Gastrocnemius medialis (tissue), 4 donors: ENCODE measurements around the gene KCNK18. TPM values are rescaled to one million over a fixed set of nuclear protein-coding genes. Genes with fewer than 3 reads are reported as not detected.

Source experiments
- ATAC-seq, 2 donors: fragments of 150-250 bp; one replicate each; pipeline ENCODE4 v1.9.1; 2016
- DNase-seq, 2 donors: peaks; one replicate each; pipeline ENCODE4 v3.0.0-alpha.2; 2019
- H3K27ac ChIP-seq, 4 donors: fragments of 200-600 bp; sonication (generic); 1 replicate in 1 of 4; 2 replicates in 3 of 4; pipeline ENCODE4 v1.5.1; 2016 to 2018; ENCODE audit warnings: mild to moderate bottlenecking in 2 of 4, moderate library complexity in 1 of 4
- H3K27me3 ChIP-seq, 3 donors: fragments of 200-600 bp; sonication (generic) in 2 of 3; 1 replicate in 1 of 3; 2 replicates in 2 of 3; pipeline versions ENCODE4 v1.5.1 to v1.6.0; 2016 to 2019; ENCODE audit warnings: mild to moderate bottlenecking in 1 of 3, moderate library complexity in 1 of 3
- H3K36me3 ChIP-seq, 2 donors: fragments of 200-600 bp; sonication (generic) in 1 of 2; one replicate each; pipeline ENCODE4 v1.5.1; 2017 to 2018
- H3K4me1 ChIP-seq, 2 donors: fragments of 200-600 bp; sonication (generic) in 1 of 2; one replicate each; pipeline ENCODE4 v1.5.1; 2016 to 2017; ENCODE audit warnings: mild to moderate bottlenecking in 2 of 2
- H3K4me3 ChIP-seq, 4 donors: fragments of 200-600 bp; sonication (generic) in 3 of 4; 1 replicate in 1 of 4; 2 replicates in 3 of 4; pipeline ENCODE4 v1.5.1; 2016 to 2019; ENCODE audit warnings: mild to moderate bottlenecking in 2 of 4
- H3K9me3 ChIP-seq, 3 donors: fragments of 200-600 bp; sonication (generic) in 2 of 3; 1 replicate in 1 of 3; 2 replicates in 2 of 3; pipeline ENCODE4 v1.5.1; 2016 to 2019
- POLR2A ChIP-seq, 2 donors: fragments of 450-650 bp; IDR thresholded peaks; one replicate each; pipeline ENCODE4 v1.6.1; 2017; ENCODE audit warnings: antibody characterized with exemption in 2 of 2, mild to moderate bottlenecking in 2 of 2, moderate library complexity in 2 of 2
- in situ Hi-C, 4 donors: fragments of 200-750 bp; cut with MboI; loops; one replicate each; pipeline versions ENCODE4 v1.15.0 to v1.8.0; 2017; ENCODE audit warnings: low sequenced_read_pairs in 4 of 4
- intact Hi-C: fragments of 100-400 bp; cut with DNase I; formaldehyde crosslinking; loops from one replicate; pipeline ENCODE4 v1.15.1; 2023; ENCODE audit warnings: low total_unique reads
- total RNA-seq, 4 donors: library from RNA; depleted of rRNA; stranded (reverse); fragments of >200 nt; gene quantifications; one replicate each; pipeline versions ENCODE4 v1.1.0 to v1.2.3, GENCODE V29; 2016
- TF ChIP-seq, protein P1 (sequence below), 5 experiments: fragments of 450-650 bp in 3 of 5; fragments of 200-600 bp in 2 of 5; sonication (generic) in 2 of 5; IDR thresholded peaks in 4 of 5; conservative IDR thresholded peaks in 1 of 5; 1 replicate in 4 of 5; 2 replicates in 1 of 5; pipeline ENCODE4 v1.5.1; 2016 to 2019; ENCODE audit warnings: antibody characterized with exemption in 5 of 5, mild to moderate bottlenecking in 3 of 5, moderate library complexity in 3 of 5

KCNK18 gene
- total RNA-seq, 4 donors from 2014 or later = not detected

- in situ Hi-C loops (no loop called here), intact Hi-C loops (no loop called here)
- TF ChIP-seq, protein P1, sequence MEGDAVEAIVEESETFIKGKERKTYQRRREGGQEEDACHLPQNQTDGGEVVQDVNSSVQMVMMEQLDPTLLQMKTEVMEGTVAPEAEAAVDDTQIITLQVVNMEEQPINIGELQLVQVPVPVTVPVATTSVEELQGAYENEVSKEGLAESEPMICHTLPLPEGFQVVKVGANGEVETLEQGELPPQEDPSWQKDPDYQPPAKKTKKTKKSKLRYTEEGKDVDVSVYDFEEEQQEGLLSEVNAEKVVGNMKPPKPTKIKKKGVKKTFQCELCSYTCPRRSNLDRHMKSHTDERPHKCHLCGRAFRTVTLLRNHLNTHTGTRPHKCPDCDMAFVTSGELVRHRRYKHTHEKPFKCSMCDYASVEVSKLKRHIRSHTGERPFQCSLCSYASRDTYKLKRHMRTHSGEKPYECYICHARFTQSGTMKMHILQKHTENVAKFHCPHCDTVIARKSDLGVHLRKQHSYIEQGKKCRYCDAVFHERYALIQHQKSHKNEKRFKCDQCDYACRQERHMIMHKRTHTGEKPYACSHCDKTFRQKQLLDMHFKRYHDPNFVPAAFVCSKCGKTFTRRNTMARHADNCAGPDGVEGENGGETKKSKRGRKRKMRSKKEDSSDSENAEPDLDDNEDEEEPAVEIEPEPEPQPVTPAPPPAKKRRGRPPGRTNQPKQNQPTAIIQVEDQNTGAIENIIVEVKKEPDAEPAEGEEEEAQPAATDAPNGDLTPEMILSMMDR (IDR thresholded peaks at IDR 0.05 in 4 of 5, conservative IDR thresholded peaks at IDR 0.05 in 1 of 5) = no peak
- TF ChIP-seq POLR2A (IDR thresholded peaks at IDR 0.05) = no peak
- no peak overlapping the region for H3K4me3 ChIP-seq
- H3K27ac ChIP-seq = no peak overlapping the region
- no peaks in the 10 kb centered on the region for H3K9me3 ChIP-seq
- H3K27me3 ChIP-seq = peaks cover 12 to 23% (median 19%) of the 10 kb centered on the region in 3 donors
- ATAC-seq (no peak), DNase-seq (no peak)
- H3K4me1 ChIP-seq = no peaks in the 10 kb centered on the region
- H3K36me3 ChIP-seq = no peaks in the 10 kb centered on the region
Measured at GRCh38 chr10:117237401-117237991, 40.2 kb downstream of the KCNK18 start.

GRCh38 chr10:117239051-117239450, 41.8 kb downstream of the KCNK18 start:
- H3K4me3 ChIP-seq = no peak overlapping the region
- H3K36me3 ChIP-seq = no peaks in the 10 kb centered on the region
- intact Hi-C loops = no loop called here
- H3K9me3 ChIP-seq = no peaks in the 10 kb centered on the region
- H3K27ac ChIP-seq = no peak overlapping the region
- in situ Hi-C loops = no loop called here
- TF ChIP-seq, protein P1 (IDR thresholded peaks at IDR 0.05 in 4 of 5, conservative IDR thresholded peaks at IDR 0.05 in 1 of 5) = no peak
- TF ChIP-seq POLR2A (IDR thresholded peaks at IDR 0.05) = no peak
- H3K4me1 ChIP-seq = no peaks in the 10 kb centered on the region
- ATAC-seq (no peak), DNase-seq (no peak)
- peaks cover 21 to 26% (median 24%) of the 10 kb centered on the region in 3 donors for H3K27me3 ChIP-seq

DNA sequence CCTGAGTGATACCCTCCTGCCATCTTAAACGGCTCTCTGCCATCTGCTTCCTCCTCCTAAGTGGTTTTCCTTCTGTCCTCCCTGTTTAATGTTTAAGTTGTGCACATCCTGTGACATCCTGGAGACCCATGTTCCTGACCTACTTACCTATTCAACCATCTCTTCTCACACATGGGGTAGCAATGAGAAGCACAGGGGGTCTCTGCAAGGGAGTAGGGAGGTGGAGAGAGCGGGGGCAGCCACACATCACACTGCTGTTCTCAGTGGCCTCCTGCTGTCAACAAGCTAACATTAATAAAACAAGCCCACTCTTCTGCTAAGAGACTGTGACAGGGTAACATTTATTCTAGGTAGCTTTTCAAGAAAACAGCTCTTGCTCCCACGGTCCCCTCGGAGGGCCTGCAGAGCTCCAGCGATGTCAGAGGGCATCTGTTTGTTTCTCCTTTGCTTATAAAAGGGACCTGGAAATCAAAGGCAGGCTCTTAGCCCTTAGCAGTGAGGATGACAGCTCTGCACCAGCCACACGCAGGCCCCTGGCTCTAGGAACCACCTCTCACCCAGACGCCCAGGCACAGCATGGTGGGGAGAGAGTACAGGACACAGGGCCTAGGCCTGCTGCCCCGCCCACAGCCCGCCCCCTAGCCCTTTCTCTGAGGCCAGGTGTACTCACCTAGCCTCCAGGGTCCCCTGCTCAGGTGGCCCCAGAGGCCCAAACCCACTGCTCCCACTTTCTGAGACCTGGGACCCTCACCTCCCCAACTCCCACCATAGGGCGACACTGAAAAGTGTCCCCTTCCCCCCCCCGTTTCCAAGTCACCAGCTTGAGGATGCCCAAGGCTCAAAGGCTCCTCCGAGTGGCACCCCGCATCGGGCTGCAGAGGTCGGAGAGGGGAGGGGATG, 42.7 kb downstream of the KCNK18 start:
- Histone ChIP-seq H3K27me3 (peaks cover 22 to 26% (median 24%) of the 10 kb centered on the region in 3 donors), H3K4me1 (no peaks in the 10 kb centered on the region), H3K27ac (no peak overlapping the region), H3K4me3 (no peak overlapping the region), H3K36me3 (no peaks in the 10 kb centered on the region), H3K9me3 (no peaks in the 10 kb centered on the region)
- DNase-seq (no peak), ATAC-seq (no peak)
- TF ChIP-seq POLR2A (IDR thresholded peaks at IDR 0.05) = no peak
- TF ChIP-seq, protein P1 (IDR thresholded peaks at IDR 0.05 in 4 of 5, conservative IDR thresholded peaks at IDR 0.05 in 1 of 5) = no peak
- intact Hi-C loops = no loop called here
- in situ Hi-C loops = no loop called here

DNA sequence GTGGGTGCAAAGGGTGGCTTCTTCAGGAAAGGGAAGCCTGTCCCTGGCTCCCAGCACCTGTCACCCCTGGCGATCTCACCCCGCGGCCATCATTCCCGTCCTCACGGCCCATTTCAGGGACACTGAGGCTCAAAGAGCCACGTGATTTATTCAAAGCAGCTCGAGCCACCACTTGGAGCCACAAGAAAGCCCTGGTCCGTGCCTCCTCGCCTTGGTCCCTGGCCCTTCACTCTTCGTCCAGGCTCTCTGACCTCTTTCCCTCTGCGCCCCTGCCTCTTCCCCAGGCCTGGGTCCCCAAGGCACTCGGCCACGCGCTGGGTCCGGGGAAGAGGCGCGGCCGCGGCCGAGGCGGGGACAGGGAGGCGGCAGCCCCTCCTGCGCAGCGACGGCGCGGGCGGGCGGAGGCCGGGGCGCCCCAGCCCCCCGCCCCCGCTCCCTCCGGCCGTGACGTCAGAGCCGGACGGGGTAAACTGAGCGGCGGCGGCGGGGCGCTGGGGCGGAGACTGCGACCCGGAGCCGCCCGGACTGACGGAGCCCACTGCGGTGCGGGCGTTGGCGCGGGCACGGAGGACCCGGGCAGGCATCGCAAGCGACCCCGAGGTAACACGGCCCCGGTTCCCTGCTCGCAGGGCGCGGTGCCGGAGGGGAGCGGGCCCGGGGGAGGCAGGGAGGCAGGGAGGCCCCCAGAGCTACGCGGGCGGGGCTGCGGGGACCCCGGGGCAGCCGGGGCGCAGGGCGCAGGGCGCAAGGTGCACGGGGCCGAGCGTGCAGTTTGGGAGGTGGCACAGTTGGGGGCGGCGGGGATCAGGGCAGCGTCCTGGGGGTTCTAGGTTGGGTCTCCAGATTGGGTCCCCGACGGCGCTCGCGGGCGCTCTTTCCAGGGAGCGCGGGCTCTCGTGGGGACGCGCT, 43.6 kb downstream of the KCNK18 start, which contains the start of gene SLC18A2:
TSS of gene SLC18A2 (plus strand) at position 494 of the 909 bp plus-strand sequence. CDS start 580 bp downstream, outside the sequence.
- no peaks in the 10 kb centered on the region for H3K36me3 ChIP-seq
- DNase-seq (no peak), ATAC-seq (no peak)
- H3K9me3 ChIP-seq = no peaks in the 10 kb centered on the region
- H3K4me1 ChIP-seq = no peaks in the 10 kb centered on the region
- H3K27ac ChIP-seq = no peak within 1 kb of the TSS
- in situ Hi-C loops = no loop called here
- intact Hi-C loops = no loop called here
- peaks cover 22 to 29% (median 26%) of the 10 kb centered on the region in 3 donors for H3K27me3 ChIP-seq
- TF ChIP-seq, protein P1 (IDR thresholded peaks at IDR 0.05 in 4 of 5, conservative IDR thresholded peaks at IDR 0.05 in 1 of 5) = no peak
- no peak for TF ChIP-seq POLR2A (IDR thresholded peaks at IDR 0.05)
- no peak within 1 kb of the TSS for H3K4me3 ChIP-seq
